ENCODE measurements around the gene LDHD.
A peak's percentile ranks its signal among the peaks of the same experiment; 100 is the strongest.
"Not testable (repeated sequence)": the region's sequence is repeated elsewhere in the genome, so short reads cannot be mapped to it uniquely, and the experiment has no call there.

Gene LDHD

GRCh38 chr16:75097941-75098901 is 18.4 kb downstream of the LDHD start:
- no peak overlapping the region for H3K27ac ChIP-seq
- TF ChIP-seq CTCF (IDR thresholded peaks at IDR 0.05) (no peak), ZFX (IDR thresholded peaks at IDR 0.05; ENCODE audit: borderline replicate concordance) (no peak)

- TF ChIP-seq CTCF (IDR thresholded peaks at IDR 0.05) (no peak), ZFX (IDR thresholded peaks at IDR 0.05; ENCODE audit: borderline replicate concordance) (no peak)
- H3K27ac ChIP-seq: no peak overlapping the region
Measured at GRCh38 chr16:75097191-75097761, 19.3 kb downstream of the LDHD start.

- TF ChIP-seq ZFX (IDR thresholded peaks at IDR 0.05; ENCODE audit: borderline replicate concordance) (no peak), CTCF (IDR thresholded peaks at IDR 0.05) (peak; percentile 75)
- H3K27ac ChIP-seq: 0 out of 2 replicates have a peak overlapping the region, but pooled peaks have one; percentile 4
Measured at GRCh38 chr16:75096656-75097055, 19.9 kb downstream of the LDHD start.

- H3K27ac ChIP-seq: no peak overlapping the region
- TF ChIP-seq ZFX (IDR thresholded peaks at IDR 0.05; ENCODE audit: borderline replicate concordance) (no peak), CTCF (IDR thresholded peaks at IDR 0.05) (no peak)
Measured at GRCh38 chr16:75095204-75095621, 21.4 kb downstream of the LDHD start.

- no peak overlapping the region for H3K27ac ChIP-seq
- no peak for TF ChIP-seq CTCF (IDR thresholded peaks at IDR 0.05)
- no peak for TF ChIP-seq ZFX (IDR thresholded peaks at IDR 0.05; ENCODE audit: borderline replicate concordance)
Measured at GRCh38 chr16:75093598-75094540, 22.7 kb downstream of the LDHD start.

GRCh38 chr16:75092777-75093176 is 23.8 kb downstream of the LDHD start:
- no peak overlapping the region for H3K27ac ChIP-seq
- TF ChIP-seq ZFX (IDR thresholded peaks at IDR 0.05; ENCODE audit: borderline replicate concordance): no peak
- no peak for TF ChIP-seq CTCF (IDR thresholded peaks at IDR 0.05)

- H3K27ac ChIP-seq: not testable (repeated sequence)
Measured at GRCh38 chr16:75091619-75092018, 25.0 kb downstream of the LDHD start.

- H3K27ac ChIP-seq: not testable (repeated sequence)
Measured at GRCh38 chr16:75090899-75091298, 25.7 kb downstream of the LDHD start.

All from 22Rv1 (cell line).